Esophagus squamous epithelium (tissue), 5 donors: ENCODE measurements around the gene RFTN1. TPM values are rescaled to one million over a fixed set of nuclear protein-coding genes. Genes with fewer than 3 reads are reported as not detected.
A peak's percentile ranks its signal among the peaks of the same experiment; 100 is the strongest.

ENCODE experiments used
- DNase-seq: peaks from one replicate; lab custom pipeline; 2025; lab: John Stamatoyannopoulos, UW
- H3K27ac ChIP-seq, 4 donors: fragments of 200-600 bp; sonication (generic); one replicate each; pipeline ENCODE4 v1.5.1; 2016 to 2019; ENCODE audit warnings: mild to moderate bottlenecking in 1 of 4
- H3K27me3 ChIP-seq, 4 donors: fragments of 200-600 bp; sonication (generic); 1 replicate in 3 of 4; 2 replicates in 1 of 4; pipeline versions ENCODE4 v1.5.1 to v1.6.0; 2017 to 2021; ENCODE audit warnings: antibody characterized with exemption in 1 of 4
- H3K36me3 ChIP-seq, 3 donors: fragments of 200-600 bp; sonication (generic); one replicate each; pipeline ENCODE4 v1.5.1; 2016 to 2019
- H3K4me1 ChIP-seq, 3 donors: fragments of 200-600 bp; sonication (generic); one replicate each; pipeline ENCODE4 v1.5.1; 2017 to 2019
- H3K4me3 ChIP-seq, 4 donors: fragments of 200-600 bp; sonication (generic); 1 replicate in 3 of 4; 2 replicates in 1 of 4; pipeline ENCODE4 v1.5.1; 2016 to 2019; ENCODE audit warnings: mild to moderate bottlenecking in 2 of 4, moderate library complexity in 1 of 4
- H3K9me3 ChIP-seq, 3 donors: fragments of 200-600 bp; sonication (generic); one replicate each; pipeline ENCODE4 v1.5.1; 2016 to 2019
- POLR2A ChIP-seq, 4 donors: fragments of 450-650 bp; IDR thresholded peaks; one replicate each; pipeline ENCODE4 v1.6.1; 2017; ENCODE audit warnings: antibody characterized with exemption in 4 of 4, mild to moderate bottlenecking in 4 of 4, moderate library complexity in 3 of 4
- WGBS, 2 donors: methylation state at CpG; one replicate each; pipeline ENCODE4 v1.1.5; 2018; 5-methylcytosine and 5-hydroxymethylcytosine counted together
- intact Hi-C: fragments of 100-400 bp; cut with DNase I; formaldehyde crosslinking; loops from one replicate; pipeline ENCODE4 v1.15.0; 2022
- total RNA-seq, 4 donors: library from RNA; depleted of rRNA; stranded (reverse); fragments of >200 nt; gene quantifications; one replicate each; pipeline ENCODE4 v1.1.0, GENCODE V29; 2016
- TF ChIP-seq, protein P1 (sequence below), 6 experiments: fragments of 450-650 bp in 4 of 6; fragments of 200-600 bp in 2 of 6; sonication (generic) in 2 of 6; IDR thresholded peaks; one replicate each; pipeline ENCODE4 v1.5.1; 2016 to 2019; ENCODE audit warnings: antibody characterized with exemption in 6 of 6, mild to moderate bottlenecking in 4 of 6, moderate library complexity in 4 of 6
- donor health status: DM: yes; HTN: yes; CAD: no.

Gene RFTN1
- total RNA-seq, 4 donors from 2014 or later = 5.0 to 22.7 (median 12.4) TPM

DNA sequence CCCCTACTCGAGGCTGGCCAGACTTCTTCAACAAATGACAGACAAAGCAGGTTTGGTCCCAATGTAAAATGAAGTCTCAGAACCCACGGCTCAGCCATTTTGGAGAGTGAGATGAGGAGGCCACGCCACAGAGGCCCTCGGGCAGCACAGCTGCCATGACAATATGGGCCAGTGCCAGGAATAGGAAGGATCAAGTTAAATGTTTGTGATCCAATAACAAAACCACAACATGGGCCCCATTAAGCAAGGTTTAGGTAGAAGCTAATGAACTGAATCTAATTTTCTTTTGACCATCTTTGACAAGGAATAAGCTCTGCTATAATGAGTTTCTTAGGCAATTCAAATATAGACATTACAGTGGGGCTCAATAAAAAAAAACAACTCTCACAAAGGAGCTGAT, 52.6 kb downstream of the RFTN1 start:
- Histone ChIP-seq H3K27ac (no peak overlapping the region), H3K27me3 (no peaks in the 10 kb centered on the region), H3K4me1 (peaks cover 0 to 16% (median 0%) of the 10 kb centered on the region in 3 donors), H3K4me3 (no peak overlapping the region), H3K36me3 (no peaks in the 10 kb centered on the region), H3K9me3 (no peaks in the 10 kb centered on the region)
- intact Hi-C loops = no loop called here
- 55 to 65% methylated on average over 3 to 4 of the region's 4 CpGs for WGBS, 2 donors
- DNase-seq = no peak
- TF ChIP-seq POLR2A (IDR thresholded peaks at IDR 0.05) = no peak
- TF ChIP-seq, protein P1, sequence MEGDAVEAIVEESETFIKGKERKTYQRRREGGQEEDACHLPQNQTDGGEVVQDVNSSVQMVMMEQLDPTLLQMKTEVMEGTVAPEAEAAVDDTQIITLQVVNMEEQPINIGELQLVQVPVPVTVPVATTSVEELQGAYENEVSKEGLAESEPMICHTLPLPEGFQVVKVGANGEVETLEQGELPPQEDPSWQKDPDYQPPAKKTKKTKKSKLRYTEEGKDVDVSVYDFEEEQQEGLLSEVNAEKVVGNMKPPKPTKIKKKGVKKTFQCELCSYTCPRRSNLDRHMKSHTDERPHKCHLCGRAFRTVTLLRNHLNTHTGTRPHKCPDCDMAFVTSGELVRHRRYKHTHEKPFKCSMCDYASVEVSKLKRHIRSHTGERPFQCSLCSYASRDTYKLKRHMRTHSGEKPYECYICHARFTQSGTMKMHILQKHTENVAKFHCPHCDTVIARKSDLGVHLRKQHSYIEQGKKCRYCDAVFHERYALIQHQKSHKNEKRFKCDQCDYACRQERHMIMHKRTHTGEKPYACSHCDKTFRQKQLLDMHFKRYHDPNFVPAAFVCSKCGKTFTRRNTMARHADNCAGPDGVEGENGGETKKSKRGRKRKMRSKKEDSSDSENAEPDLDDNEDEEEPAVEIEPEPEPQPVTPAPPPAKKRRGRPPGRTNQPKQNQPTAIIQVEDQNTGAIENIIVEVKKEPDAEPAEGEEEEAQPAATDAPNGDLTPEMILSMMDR (IDR thresholded peaks at IDR 0.05) = no peak

DNA sequence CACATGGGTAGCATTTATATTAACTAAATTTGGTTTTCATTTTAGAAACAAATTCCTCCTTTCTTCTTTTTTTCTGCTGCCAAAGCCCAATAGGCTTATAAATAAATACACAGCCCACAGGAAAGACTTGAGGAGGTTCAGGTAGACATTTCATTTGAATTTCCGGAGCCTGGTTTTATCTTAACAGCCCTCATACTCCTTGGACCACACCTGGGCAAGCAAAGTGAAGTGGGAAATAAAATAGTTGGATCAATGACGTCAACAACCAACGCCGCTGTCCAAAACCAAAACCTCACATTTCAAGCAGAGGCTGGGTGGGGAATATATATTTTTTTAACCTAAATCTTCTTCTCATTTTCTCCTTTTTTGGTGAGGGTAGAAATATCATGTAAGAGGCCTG, 53.2 kb downstream of the RFTN1 start:
- no peaks in the 10 kb centered on the region for H3K9me3 ChIP-seq
- no peaks in the 10 kb centered on the region for H3K27me3 ChIP-seq
- WGBS, 2 donors = 84 to 95% methylated on average over 4 of the region's 4 CpGs
- H3K27ac ChIP-seq = no peak overlapping the region
- intact Hi-C loops = no loop called here
- H3K36me3 ChIP-seq = no peaks in the 10 kb centered on the region
- H3K4me1 ChIP-seq = peaks cover 0 to 16% (median 0%) of the 10 kb centered on the region in 3 donors
- DNase-seq = no peak
- TF ChIP-seq, protein P1 (IDR thresholded peaks at IDR 0.05) = no peak
- no peak for TF ChIP-seq POLR2A (IDR thresholded peaks at IDR 0.05)
- H3K4me3 ChIP-seq = no peak overlapping the region

DNA sequence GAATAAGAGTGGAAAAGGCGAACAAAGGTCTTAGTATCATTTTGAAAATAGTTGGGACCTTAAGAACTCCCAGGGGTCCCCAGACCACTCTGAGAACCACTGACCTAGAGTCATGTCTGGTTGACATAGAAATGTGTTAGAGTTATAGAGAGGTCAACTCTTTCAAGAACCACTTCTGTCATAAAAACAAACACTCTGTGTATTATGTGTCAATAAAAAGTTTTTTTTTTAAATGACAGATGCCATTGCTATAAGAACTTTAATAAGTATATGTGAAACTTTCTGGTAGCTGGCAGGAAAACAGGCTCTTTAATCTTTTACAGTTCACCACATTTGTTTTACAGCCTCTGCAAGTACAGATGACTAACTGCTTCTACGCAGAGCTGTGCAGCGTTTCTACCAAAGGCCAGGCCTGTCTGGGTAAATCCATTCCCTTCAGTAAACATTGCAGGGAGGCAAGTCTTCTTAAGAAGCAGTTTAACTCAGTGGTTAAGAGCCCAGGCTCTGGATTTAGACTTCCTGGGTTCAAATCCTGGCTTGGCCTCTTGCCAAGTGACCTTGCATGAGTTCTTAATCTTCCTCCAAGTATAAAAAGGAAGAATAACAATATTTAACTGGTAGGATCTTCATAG, 56.6 kb downstream of the RFTN1 start:
- intact Hi-C loops = no loop called here
- no peaks in the 10 kb centered on the region for H3K9me3 ChIP-seq
- 55 to 57% methylated on average over 3 of the region's 3 CpGs for WGBS, 2 donors
- H3K36me3 ChIP-seq = no peaks in the 10 kb centered on the region
- H3K4me3 ChIP-seq = no peak overlapping the region
- H3K27ac ChIP-seq = peak overlapping the region in 1 of 4 donors; percentile 4
- no peaks in the 10 kb centered on the region for H3K27me3 ChIP-seq
- TF ChIP-seq POLR2A (IDR thresholded peaks at IDR 0.05) = no peak
- TF ChIP-seq, protein P1 (IDR thresholded peaks at IDR 0.05) = no peak
- peaks cover 0 to 10% (median 0%) of the 10 kb centered on the region in 3 donors for H3K4me1 ChIP-seq
- no peak for DNase-seq

DNA sequence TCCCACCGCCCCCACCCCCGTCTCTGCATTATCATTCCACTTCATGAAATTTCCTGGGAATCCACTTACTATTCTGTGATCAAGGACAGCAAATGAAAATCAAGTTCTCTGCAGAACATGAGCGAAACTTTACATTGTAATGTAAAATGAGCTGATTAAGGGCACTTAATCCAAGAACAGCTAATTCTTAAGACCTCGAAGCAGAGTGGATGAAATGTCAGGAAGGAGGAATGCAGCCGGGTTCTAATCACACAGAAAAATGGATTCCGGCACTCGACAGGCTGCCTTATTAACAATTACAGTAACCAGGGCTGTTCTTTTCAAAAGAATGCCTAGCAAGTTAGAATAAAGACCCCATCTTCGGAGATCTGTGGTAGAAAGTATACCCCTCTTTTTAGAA, 57.5 kb downstream of the RFTN1 start:
- H3K4me1 ChIP-seq = peaks cover 0 to 10% (median 0%) of the 10 kb centered on the region in 3 donors
- H3K4me3 ChIP-seq = no peak overlapping the region
- H3K27me3 ChIP-seq = no peaks in the 10 kb centered on the region
- no peak for DNase-seq
- H3K27ac ChIP-seq = peak overlapping the region in 1 of 4 donors; percentile 7
- WGBS, 2 donors = 71 to 85% methylated on average over 8 of the region's 8 CpGs
- no peak for TF ChIP-seq POLR2A (IDR thresholded peaks at IDR 0.05)
- TF ChIP-seq, protein P1 (IDR thresholded peaks at IDR 0.05) = no peak
- no peaks in the 10 kb centered on the region for H3K36me3 ChIP-seq
- intact Hi-C loops = no loop called here
- H3K9me3 ChIP-seq = no peaks in the 10 kb centered on the region

DNA sequence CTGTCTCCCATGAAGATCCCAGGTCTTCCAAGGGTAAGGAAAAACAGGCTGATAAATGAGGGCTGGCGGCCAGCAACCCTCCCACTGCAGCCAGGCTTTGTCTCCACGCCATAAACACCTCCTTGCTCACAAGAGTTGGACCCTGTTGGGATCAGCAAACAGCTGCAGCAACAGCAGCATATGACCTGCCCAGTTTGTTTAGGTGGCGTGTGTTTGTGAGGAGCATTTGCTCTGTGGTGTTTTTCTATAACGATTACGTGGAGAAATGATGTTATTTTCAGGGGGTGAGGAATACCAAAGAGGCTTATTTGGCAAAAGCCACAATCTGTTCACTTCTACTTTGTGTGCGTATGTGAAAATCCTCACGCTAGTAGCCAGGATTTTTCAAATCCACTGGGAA, 58.5 kb downstream of the RFTN1 start:
- peaks cover 0 to 10% (median 0%) of the 10 kb centered on the region in 3 donors for H3K4me1 ChIP-seq
- TF ChIP-seq POLR2A (IDR thresholded peaks at IDR 0.05) = no peak
- TF ChIP-seq, protein P1 (IDR thresholded peaks at IDR 0.05) = no peak
- peak overlapping the region in 2 of 4 donors; percentile 3 to 49 for H3K27ac ChIP-seq
- no peak overlapping the region for H3K4me3 ChIP-seq
- H3K36me3 ChIP-seq = no peaks in the 10 kb centered on the region
- intact Hi-C loops = no loop called here
- H3K9me3 ChIP-seq = no peaks in the 10 kb centered on the region
- WGBS, 2 donors = 64 to 83% methylated on average over 7 of the region's 7 CpGs
- no peaks in the 10 kb centered on the region for H3K27me3 ChIP-seq
- no peak for DNase-seq
